ENCODE results near the gene BANP.
"Not testable (repeated sequence)": the region's sequence is repeated elsewhere in the genome, so short reads cannot be mapped to it uniquely, and the experiment has no call there.

BANP gene

GRCh38 chr16:87931504-87931903 lies 19.7 kb upstream of the BANP start (continued):
- TF ChIP-seq ZFP69B (tag by site-specific recombination; IDR thresholded peaks at IDR 0.05) (no peak), BCL11A (tag by site-specific recombination; IDR thresholded peaks at IDR 0.05; ENCODE audit: low read depth) (no peak), ZNF664 (tag by site-specific recombination; IDR thresholded peaks at IDR 0.05) (no peak)

- H3K27ac ChIP-seq (ENCODE audit: extremely low read depth, low read depth, low read length); H3K36me3 ChIP-seq (ENCODE audit: control insufficient read depth in 2 of 2, insufficient read depth in 1 of 2, low read length in 2 of 2); H3K9me3 ChIP-seq (ENCODE audit: control insufficient read depth, insufficient read depth, low read depth, low read length); H3K4me3 ChIP-seq (ENCODE audit: low read depth, low read length); H3K4me1 ChIP-seq (ENCODE audit: control insufficient read depth, insufficient read depth, low read length); POLR2A ChIA-PET: not testable (repeated sequence)
- CTCF ChIA-PET: interaction anchor here (0.6 kb wide), 1 partner anchor 131 kb away, joined by 3 read pairs; no protein-coding TSS in a partner anchor
Measured at GRCh38 chr16:87932475-87933139, 18.6 kb upstream of the BANP start.

GRCh38 chr16:87933140-87933495 lies 18.1 kb upstream of the BANP start:
- Histone ChIP-seq H3K4me3 (ENCODE audit: low read depth, low read length) (no peak overlapping the region), H3K4me1 (ENCODE audit: control insufficient read depth, insufficient read depth, low read length) (no peaks in the 10 kb centered on the region), H3K9me3 (ENCODE audit: control insufficient read depth, insufficient read depth, low read depth, low read length) (no peaks in the 10 kb centered on the region), H3K36me3 (ENCODE audit: control insufficient read depth in 2 of 2, insufficient read depth in 1 of 2, low read length in 2 of 2) (no peaks in the 10 kb centered on the region), H3K27ac (ENCODE audit: extremely low read depth, low read depth, low read length) (no peak overlapping the region)
- POLR2A ChIA-PET: no interaction called here
- CTCF ChIA-PET: interaction anchor here (0.6 kb wide), 1 partner anchor 130 kb away, joined by 3 read pairs; no protein-coding TSS in a partner anchor
- TF ChIP-seq ZBTB6 (tag by site-specific recombination; IDR thresholded peaks at IDR 0.05) (no peak), ZNF112 (tag by site-specific recombination; IDR thresholded peaks at IDR 0.05) (peak; percentile 90)

- POLR2A ChIA-PET; H3K9me3 ChIP-seq (ENCODE audit: control insufficient read depth, insufficient read depth, low read depth, low read length); H3K4me3 ChIP-seq (ENCODE audit: low read depth, low read length); H3K36me3 ChIP-seq (ENCODE audit: control insufficient read depth in 2 of 2, insufficient read depth in 1 of 2, low read length in 2 of 2); H3K27ac ChIP-seq (ENCODE audit: extremely low read depth, low read depth, low read length); H3K4me1 ChIP-seq (ENCODE audit: control insufficient read depth, insufficient read depth, low read length): not testable (repeated sequence)
- CTCF ChIA-PET: interaction anchor here (0.7 to 1.1 kb wide), 2 partner anchors 63 to 1452 kb away, joined by 3 read pairs; no protein-coding TSS in a partner anchor
Measured at GRCh38 chr16:87934752-87935425, 16.3 kb upstream of the BANP start.

GRCh38 chr16:87936016-87936374 lies 15.2 kb upstream of the BANP start:
- H3K4me1 ChIP-seq (ENCODE audit: control insufficient read depth, insufficient read depth, low read length); POLR2A ChIA-PET; H3K36me3 ChIP-seq (ENCODE audit: control insufficient read depth in 2 of 2, insufficient read depth in 1 of 2, low read length in 2 of 2); H3K4me3 ChIP-seq (ENCODE audit: low read depth, low read length); CTCF ChIA-PET; H3K27ac ChIP-seq (ENCODE audit: extremely low read depth, low read depth, low read length); H3K9me3 ChIP-seq (ENCODE audit: control insufficient read depth, insufficient read depth, low read depth, low read length): not testable (repeated sequence)

GRCh38 chr16:87936375-87937230 lies 14.6 kb upstream of the BANP start, which contains the start of gene CA5A:
Gene CA5A (minus strand): TSS chr16:87936529. CDS start chr16:87936450, 79 bp downstream.
- POLR2A ChIA-PET: no interaction called here
- no peak within 1 kb of the TSS for H3K27ac ChIP-seq (ENCODE audit: extremely low read depth, low read depth, low read length)
- CTCF ChIA-PET: no interaction called here
- TF ChIP-seq HIC1 (tag by site-specific recombination; IDR thresholded peaks at IDR 0.05): no peak
- no peak for TF ChIP-seq ZNF830 (tag by site-specific recombination; IDR thresholded peaks at IDR 0.05; ENCODE audit: low read depth)
- no peak for TF ChIP-seq ZNF645 (tag by site-specific recombination; IDR thresholded peaks at IDR 0.05)
- TF ChIP-seq GLIS2 (tag by site-specific recombination; IDR thresholded peaks at IDR 0.05): no peak
- TF ChIP-seq ZNF133 (tag by site-specific recombination; IDR thresholded peaks at IDR 0.05): no peak
- no peaks in the 10 kb centered on the region for H3K9me3 ChIP-seq (ENCODE audit: control insufficient read depth, insufficient read depth, low read depth, low read length)
- no peaks in the 10 kb centered on the region for H3K4me1 ChIP-seq (ENCODE audit: control insufficient read depth, insufficient read depth, low read length)
- H3K4me3 ChIP-seq (ENCODE audit: low read depth, low read length): no peak within 1 kb of the TSS
- H3K36me3 ChIP-seq (ENCODE audit: control insufficient read depth in 2 of 2, insufficient read depth in 1 of 2, low read length in 2 of 2): no peaks in the 10 kb centered on the region

- CTCF ChIA-PET; POLR2A ChIA-PET; H3K36me3 ChIP-seq (ENCODE audit: control insufficient read depth in 2 of 2, insufficient read depth in 1 of 2, low read length in 2 of 2): not testable (repeated sequence)
Measured at GRCh38 chr16:87937231-87937542, 14.0 kb upstream of the BANP start.

More at GRCh38 chr16:87937231-87937542, 14.0 kb upstream of the BANP start:
- not testable (repeated sequence) for H3K27ac ChIP-seq (ENCODE audit: extremely low read depth, low read depth, low read length); H3K9me3 ChIP-seq (ENCODE audit: control insufficient read depth, insufficient read depth, low read depth, low read length); H3K4me1 ChIP-seq (ENCODE audit: control insufficient read depth, insufficient read depth, low read length); H3K4me3 ChIP-seq (ENCODE audit: low read depth, low read length)
